GM10266 (cell line): ENCODE measurements around the gene KXD1.

Experiments
- DNase-seq: peaks from one replicate; pipeline ENCODE4 v3.0.0; 2012; ENCODE audit errors: extremely low spot score
- CTCF ChIP-seq: IDR thresholded peaks from 2 replicates; pipeline ENCODE4 v1.5.1; 2012; ENCODE audit warnings: mild to moderate bottlenecking, low read depth; ENCODE audit not compliant: control insufficient read depth, insufficient read depth; ENCODE audit errors: missing control alignments

Gene KXD1

GRCh38 chr19:18593367-18594095 is 35.9 kb downstream of the KXD1 start:
- DNase-seq, result peak; percentile 57
- no peak for TF ChIP-seq CTCF

- peak; percentile 97 for DNase-seq
- TF ChIP-seq CTCF, result peak; percentile 92
Observed at GRCh38 chr19:18594096-18594823, 36.6 kb downstream of the KXD1 start.

GRCh38 chr19:18594824-18595373 is 37.2 kb downstream of the KXD1 start:
- no peak for TF ChIP-seq CTCF
- DNase-seq, result peak; percentile 63

- TF ChIP-seq CTCF, result no peak
- DNase-seq, result no peak
Observed at GRCh38 chr19:18595475-18595874, 37.8 kb downstream of the KXD1 start.

GRCh38 chr19:18596752-18597157 is 39.1 kb downstream of the KXD1 start:
- TF ChIP-seq CTCF, result no peak
- DNase-seq, result peak; percentile 71

- DNase-seq, result no peak
- TF ChIP-seq CTCF, result no peak
Observed at GRCh38 chr19:18597809-18598660, 40.4 kb downstream of the KXD1 start.
